RWPE2 (cell line): ENCODE measurements around the gene POPDC2.
A peak's percentile ranks its signal among the peaks of the same experiment; 100 is the strongest.

Experiments used
- ATAC-seq: fragments of 200-7000 bp; cut with Tn5 transposase; 3 replicates; pipeline ENCODE4 v1.9.1; 2021; ENCODE audit warnings: low read depth
- DNase-seq: peaks from one replicate; pipeline ENCODE4 v3.0.0-alpha.2; 2020; ENCODE audit warnings: low spot score
- H3K27ac ChIP-seq: fragments of 450-650 bp; 2 replicates; pipeline ENCODE4 v1.5.1; 2017; ENCODE audit warnings: mild to moderate bottlenecking; ENCODE audit not compliant: poor library complexity, severe bottlenecking
- H3K27me3 ChIP-seq: fragments of 250-450 bp; sonication (Bioruptor Pico); 2 replicates; pipeline ENCODE4 v1.5.1; 2021; ENCODE audit warnings: mild to moderate bottlenecking, moderate library complexity; ENCODE audit not compliant: insufficient read depth, poor library complexity, severe bottlenecking
- H3K36me3 ChIP-seq: fragments of 250-450 bp; sonication (Bioruptor Pico); 2 replicates; pipeline ENCODE4 v1.5.1; 2020; ENCODE audit warnings: low read depth, mild to moderate bottlenecking, moderate library complexity
- H3K4me1 ChIP-seq: fragments of 250-450 bp; sonication (Bioruptor Pico); 2 replicates; pipeline ENCODE4 v1.5.1; 2021; ENCODE audit warnings: mild to moderate bottlenecking, moderate library complexity; ENCODE audit not compliant: insufficient read depth, poor library complexity, severe bottlenecking
- H3K4me3 ChIP-seq: fragments of 250-450 bp; sonication (Bioruptor Pico); 2 replicates; pipeline ENCODE4 v1.5.1; 2021; ENCODE audit warnings: mild to moderate bottlenecking, moderate library complexity; ENCODE audit not compliant: severe bottlenecking
- H3K9me3 ChIP-seq: fragments of 250-450 bp; sonication (Bioruptor Pico); 2 replicates; pipeline ENCODE4 v1.5.1; 2021; ENCODE audit warnings: mild to moderate bottlenecking, moderate library complexity; ENCODE audit not compliant: severe bottlenecking
- TF ChIP-seq, protein P1 (sequence below): fragments of 450-650 bp; IDR thresholded peaks from one replicate; pipeline ENCODE4 v1.5.1; 2017; ENCODE audit warnings: mild to moderate bottlenecking, moderate library complexity; ENCODE audit not compliant: poor library complexity, severe bottlenecking

Gene POPDC2

DNA sequence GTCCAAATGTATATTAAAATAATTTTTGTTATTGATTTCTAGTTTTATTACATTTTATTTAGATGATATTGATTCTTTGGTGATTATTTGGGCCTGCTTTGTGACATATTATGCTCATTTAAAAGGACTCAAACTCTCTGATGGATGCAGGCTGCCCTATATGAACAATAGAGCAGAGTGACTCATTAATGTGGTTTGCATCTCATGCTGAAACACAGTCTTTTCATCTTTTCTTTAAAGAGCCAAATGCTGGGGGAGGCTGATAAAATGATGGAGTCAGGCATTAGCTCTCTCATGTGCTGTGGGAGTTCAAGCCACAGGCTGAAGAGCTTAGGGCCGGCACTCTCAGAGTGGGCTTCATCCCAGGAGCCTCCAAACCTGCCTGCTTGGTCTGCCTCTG is 55.5 kb downstream of the POPDC2 start:
- no peak overlapping the region for H3K27ac ChIP-seq
- no peak overlapping the region for H3K4me3 ChIP-seq
- no peaks in the 10 kb centered on the region for H3K4me1 ChIP-seq
- no peaks in the 10 kb centered on the region for H3K9me3 ChIP-seq
- TF ChIP-seq, protein P1, sequence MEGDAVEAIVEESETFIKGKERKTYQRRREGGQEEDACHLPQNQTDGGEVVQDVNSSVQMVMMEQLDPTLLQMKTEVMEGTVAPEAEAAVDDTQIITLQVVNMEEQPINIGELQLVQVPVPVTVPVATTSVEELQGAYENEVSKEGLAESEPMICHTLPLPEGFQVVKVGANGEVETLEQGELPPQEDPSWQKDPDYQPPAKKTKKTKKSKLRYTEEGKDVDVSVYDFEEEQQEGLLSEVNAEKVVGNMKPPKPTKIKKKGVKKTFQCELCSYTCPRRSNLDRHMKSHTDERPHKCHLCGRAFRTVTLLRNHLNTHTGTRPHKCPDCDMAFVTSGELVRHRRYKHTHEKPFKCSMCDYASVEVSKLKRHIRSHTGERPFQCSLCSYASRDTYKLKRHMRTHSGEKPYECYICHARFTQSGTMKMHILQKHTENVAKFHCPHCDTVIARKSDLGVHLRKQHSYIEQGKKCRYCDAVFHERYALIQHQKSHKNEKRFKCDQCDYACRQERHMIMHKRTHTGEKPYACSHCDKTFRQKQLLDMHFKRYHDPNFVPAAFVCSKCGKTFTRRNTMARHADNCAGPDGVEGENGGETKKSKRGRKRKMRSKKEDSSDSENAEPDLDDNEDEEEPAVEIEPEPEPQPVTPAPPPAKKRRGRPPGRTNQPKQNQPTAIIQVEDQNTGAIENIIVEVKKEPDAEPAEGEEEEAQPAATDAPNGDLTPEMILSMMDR: no peak
- H3K36me3 ChIP-seq: no peaks in the 10 kb centered on the region
- DNase-seq (no peak), ATAC-seq (peak; percentile 40; the same call in 1 of the 3 replicates)
- no peaks in the 10 kb centered on the region for H3K27me3 ChIP-seq

DNA sequence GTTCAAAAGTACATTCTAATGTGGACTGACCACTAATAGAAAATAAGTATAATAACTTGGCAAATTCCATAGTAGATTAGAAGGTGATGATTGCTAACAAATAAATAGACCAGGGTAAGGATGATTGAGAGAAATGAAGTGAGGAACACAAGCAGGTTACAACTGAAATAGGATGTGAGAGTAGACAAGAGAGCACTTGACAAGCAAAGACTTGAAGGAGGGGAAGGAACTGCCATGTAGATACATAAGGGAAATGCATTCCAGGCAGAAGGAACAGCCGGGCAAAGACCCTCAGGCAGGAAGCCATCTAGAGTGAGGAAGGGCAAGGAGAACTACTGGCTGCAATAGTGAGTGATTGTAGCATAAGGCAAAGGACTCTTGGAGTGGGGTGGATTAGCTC is 57.7 kb downstream of the POPDC2 start:
- DNase-seq (no peak), ATAC-seq (no peak)
- Histone ChIP-seq H3K36me3 (no peaks in the 10 kb centered on the region), H3K4me3 (no peak overlapping the region), H3K27me3 (no peaks in the 10 kb centered on the region), H3K9me3 (no peaks in the 10 kb centered on the region), H3K27ac (no peak overlapping the region), H3K4me1 (no peaks in the 10 kb centered on the region)
- TF ChIP-seq, protein P1: no peak

DNA sequence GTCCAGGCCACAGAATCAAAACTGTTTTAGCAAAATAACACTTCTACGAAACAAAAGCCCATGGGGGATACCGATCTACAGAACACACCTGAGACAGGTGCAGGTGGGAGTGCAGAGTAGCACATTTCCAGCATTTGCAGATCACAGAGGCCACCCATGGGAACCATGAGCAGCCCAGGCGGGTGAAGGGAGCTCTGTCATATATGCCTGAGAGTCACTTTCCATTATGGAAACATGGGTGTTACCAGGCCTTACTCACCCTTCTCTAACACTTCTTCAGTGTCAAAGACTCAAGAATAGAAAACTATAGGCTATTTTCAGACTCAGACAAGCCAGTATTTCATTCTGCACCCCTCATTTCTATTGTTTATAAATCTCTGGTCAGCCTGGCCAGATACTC is 59.2 kb downstream of the POPDC2 start:
- Histone ChIP-seq H3K4me1 (no peaks in the 10 kb centered on the region), H3K4me3 (no peak overlapping the region), H3K27me3 (no peaks in the 10 kb centered on the region), H3K36me3 (no peaks in the 10 kb centered on the region), H3K27ac (no peak overlapping the region), H3K9me3 (no peaks in the 10 kb centered on the region)
- no peak for DNase-seq
- TF ChIP-seq, protein P1: no peak
- no peak for ATAC-seq

DNA sequence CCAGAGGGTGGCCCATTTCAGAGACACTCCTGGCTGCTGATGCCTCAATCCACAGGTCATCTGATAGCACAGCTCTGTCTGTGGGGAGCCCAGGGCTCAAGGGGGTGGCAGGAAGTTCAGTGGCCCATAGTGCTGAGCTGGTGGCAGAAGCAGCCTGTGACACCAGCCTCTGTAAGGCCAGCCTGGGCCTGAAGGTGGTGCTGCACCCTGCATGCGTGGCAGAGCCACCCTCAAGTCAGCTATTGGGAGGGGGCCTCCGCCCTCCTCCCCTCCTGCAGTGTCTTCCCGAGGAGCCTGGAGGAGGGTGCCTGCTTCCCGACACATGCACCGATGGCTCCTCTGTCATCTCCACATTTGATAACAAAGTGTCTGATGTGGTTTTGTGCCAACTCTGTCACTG is 59.7 kb downstream of the POPDC2 start:
- no peak for ATAC-seq
- Histone ChIP-seq H3K4me3 (no peak overlapping the region), H3K27me3 (no peaks in the 10 kb centered on the region), H3K36me3 (no peaks in the 10 kb centered on the region), H3K27ac (no peak overlapping the region), H3K4me1 (no peaks in the 10 kb centered on the region), H3K9me3 (no peaks in the 10 kb centered on the region)
- DNase-seq: no peak
- TF ChIP-seq, protein P1: no peak

DNA sequence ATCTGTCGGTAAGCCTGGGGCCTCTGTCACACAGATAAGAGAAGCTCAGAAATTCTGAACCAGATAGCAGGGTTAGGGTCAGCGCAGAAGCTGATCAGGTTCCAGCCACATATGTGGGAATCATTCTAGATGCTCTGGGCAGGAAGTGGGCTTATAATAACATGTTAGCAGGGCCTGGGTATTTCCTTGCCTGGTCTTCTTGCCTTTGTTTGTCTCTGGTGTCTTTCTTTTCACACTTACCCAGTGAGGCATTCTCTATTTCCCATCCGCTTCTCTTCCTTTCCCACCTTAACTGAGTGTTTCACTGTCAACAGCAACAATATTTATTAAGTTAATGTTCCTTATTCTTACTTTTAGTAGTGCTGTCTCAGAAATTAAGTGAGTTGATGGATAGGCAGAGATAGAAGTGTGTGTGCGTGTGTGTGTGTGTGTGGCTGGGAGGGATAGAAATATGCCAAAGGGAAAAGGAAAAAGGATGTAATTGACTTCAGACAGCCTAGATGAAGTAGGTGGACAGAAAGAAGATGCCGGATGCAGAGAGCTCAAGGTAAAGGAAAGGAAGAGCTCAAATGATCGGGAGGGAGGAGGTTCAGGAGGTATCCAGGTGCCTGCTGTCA is 60.7 kb downstream of the POPDC2 start:
- H3K4me3 ChIP-seq: no peak overlapping the region
- H3K36me3 ChIP-seq: no peaks in the 10 kb centered on the region
- ATAC-seq (no peak), DNase-seq (no peak)
- TF ChIP-seq, protein P1: no peak
- no peak overlapping the region for H3K27ac ChIP-seq
- H3K9me3 ChIP-seq: no peaks in the 10 kb centered on the region
- H3K27me3 ChIP-seq: no peaks in the 10 kb centered on the region
- H3K4me1 ChIP-seq: no peaks in the 10 kb centered on the region
